H9 (cell line): ENCODE data around the gene ENHO. TPM values are rescaled to one million over a fixed set of nuclear protein-coding genes. Genes with fewer than 3 reads are reported as not detected.

ENCODE experiments used
- DNase-seq: peaks from one replicate; pipeline ENCODE4 v3.0.0-alpha.2; 2017
- H2AFZ ChIP-seq: one replicate; pipeline ENCODE4 v1.6.1; 2013; ENCODE audit warnings: mild to moderate bottlenecking, low read length, control low read depth, moderate library complexity
- H2AK5ac ChIP-seq: 2 replicates; pipeline ENCODE4 v1.6.1; 2013; ENCODE audit warnings: low read length, control low read depth, mixed read lengths; ENCODE audit not compliant: insufficient read length
- H2BK120ac ChIP-seq: one replicate; pipeline ENCODE4 v1.6.1; 2013; ENCODE audit warnings: low read depth, mild to moderate bottlenecking, low read length, control low read depth, inconsistent platforms; ENCODE audit not compliant: poor library complexity, severe bottlenecking
- H2BK12ac ChIP-seq: 2 replicates; pipeline ENCODE4 v1.6.1; 2013; ENCODE audit warnings: low read length, control low read depth, mixed read lengths, low read depth; ENCODE audit not compliant: insufficient read length
- H2BK15ac ChIP-seq: 2 replicates; pipeline ENCODE4 v1.6.1; 2013; ENCODE audit warnings: low read depth, low read length, control low read depth
- H2BK20ac ChIP-seq: one replicate; pipeline ENCODE4 v1.6.1; 2013; ENCODE audit warnings: low read depth, mild to moderate bottlenecking, low read length, control low read depth, inconsistent platforms; ENCODE audit not compliant: poor library complexity, severe bottlenecking
- H2BK5ac ChIP-seq: 2 replicates; pipeline ENCODE4 v1.6.1; 2013; ENCODE audit warnings: low read length, control low read depth, mixed read lengths; ENCODE audit not compliant: insufficient read length
- H3K14ac ChIP-seq: 2 replicates; pipeline ENCODE4 v1.6.1; 2013; ENCODE audit warnings: low read length, control low read depth; ENCODE audit not compliant: insufficient read depth
- H3K18ac ChIP-seq: 2 replicates; pipeline ENCODE4 v1.6.1; 2013; ENCODE audit warnings: low read depth, mild to moderate bottlenecking, mixed read lengths, low read length, control low read depth; ENCODE audit not compliant: insufficient read length
- H3K23ac ChIP-seq: 2 replicates; pipeline ENCODE4 v1.6.1; 2013; ENCODE audit warnings: low read length, control low read depth, mixed read lengths, low read depth; ENCODE audit not compliant: insufficient read length
- H3K23me2 ChIP-seq: 2 replicates; pipeline ENCODE4 v1.6.1; 2013; ENCODE audit warnings: low read depth, mild to moderate bottlenecking, mixed read lengths, low read length, control low read depth; ENCODE audit not compliant: insufficient read length, poor library complexity, severe bottlenecking
- H3K27ac ChIP-seq: 2 replicates; pipeline ENCODE4 v1.5.1; 2013; ENCODE audit warnings: low read length, control low read depth, mixed read lengths, low read depth; ENCODE audit not compliant: insufficient read length
- H3K27me3 ChIP-seq: 2 replicates; pipeline ENCODE4 v1.6.1; 2013; ENCODE audit warnings: low read length, control low read depth, inconsistent platforms; ENCODE audit not compliant: insufficient read depth
- H3K4ac ChIP-seq: 2 replicates; pipeline ENCODE4 v1.6.1; 2013; ENCODE audit warnings: low read depth, mild to moderate bottlenecking, control low read depth, inconsistent platforms, low read length, moderate library complexity
- H3K4me1 ChIP-seq: 2 replicates; pipeline ENCODE4 v1.6.1; 2013; ENCODE audit warnings: low read length, control low read depth, inconsistent platforms; ENCODE audit not compliant: insufficient read depth
- H3K4me2 ChIP-seq: 2 replicates; pipeline ENCODE4 v1.6.1; 2013; ENCODE audit warnings: low read length, control low read depth, mixed read lengths; ENCODE audit not compliant: insufficient read length, insufficient read depth
- H3K56ac ChIP-seq: 2 replicates; pipeline ENCODE4 v1.6.1; 2013; ENCODE audit warnings: low read depth, mild to moderate bottlenecking, mixed read lengths, low read length, control low read depth; ENCODE audit not compliant: insufficient read length
- H3K79me1 ChIP-seq: 2 replicates; pipeline ENCODE4 v1.6.1; 2013; ENCODE audit warnings: low read depth, mild to moderate bottlenecking, moderate library complexity, low read length, control low read depth, inconsistent platforms; ENCODE audit not compliant: insufficient read depth, poor library complexity, severe bottlenecking
- H3K79me2 ChIP-seq: 2 replicates; pipeline ENCODE4 v1.6.1; 2013; ENCODE audit warnings: low read length, control low read depth, inconsistent platforms; ENCODE audit not compliant: insufficient read depth
- H3K9ac ChIP-seq: 2 replicates; pipeline ENCODE4 v1.6.1; 2013; ENCODE audit warnings: low read length, control low read depth, mixed read lengths; ENCODE audit not compliant: insufficient read length; ENCODE audit errors: extremely low read depth
- H3K9me3 ChIP-seq: one replicate; pipeline ENCODE4 v1.6.1; 2013; ENCODE audit warnings: low read depth, low read length, inconsistent platforms; ENCODE audit not compliant: control insufficient read depth
- H3T11ph ChIP-seq: one replicate; pipeline ENCODE4 v1.6.1; 2013; ENCODE audit warnings: mild to moderate bottlenecking, low read length, control low read depth, inconsistent platforms
- H4K20me1 ChIP-seq: one replicate; pipeline ENCODE4 v1.6.1; 2013; ENCODE audit not compliant: control insufficient read depth, insufficient read length, insufficient read depth
- H4K5ac ChIP-seq: 2 replicates; pipeline ENCODE4 v1.6.1; 2013; ENCODE audit warnings: low read depth, mild to moderate bottlenecking, mixed read lengths, low read length, control low read depth; ENCODE audit not compliant: insufficient read length
- H4K8ac ChIP-seq: replicated peaks from 2 replicates; pipeline ENCODE4 v1.6.1; 2013; ENCODE audit warnings: low read length, control low read depth, mixed read lengths, low read depth; ENCODE audit not compliant: insufficient read length
- H4K91ac ChIP-seq: 2 replicates; pipeline ENCODE4 v1.6.1; 2013; ENCODE audit warnings: low read depth, mild to moderate bottlenecking, moderate library complexity, mixed read lengths, low read length, control low read depth; ENCODE audit not compliant: insufficient read length
- H3K27ac Mint-ChIP-seq, 3 experiments: 2 replicates in 2 of 3; 3 replicates in 1 of 3; pipeline ENCODE4 v1.8.0; 2020 to 2021; ENCODE audit warnings: mixed read lengths in 3 of 3, mild to moderate bottlenecking in 1 of 3, moderate library complexity in 1 of 3
- H3K27me3 Mint-ChIP-seq: 2 replicates; pipeline ENCODE4 v1.8.0; 2021; ENCODE audit warnings: low read depth, mild to moderate bottlenecking, moderate library complexity, mixed read lengths
- H3K36me3 Mint-ChIP-seq, 3 experiments: 2 replicates in 2 of 3; 3 replicates in 1 of 3; pipeline ENCODE4 v1.8.0; 2020 to 2021; ENCODE audit warnings: low read depth in 3 of 3, mixed read lengths in 3 of 3; ENCODE audit not compliant: insufficient read depth in 1 of 3
- H3K4me1 Mint-ChIP-seq, 2 experiments: 2 replicates each; pipeline ENCODE4 v1.8.0; 2020; ENCODE audit warnings: mixed read lengths in 2 of 2
- H3K4me3 Mint-ChIP-seq, 2 experiments: 2 replicates in 1 of 2; 3 replicates in 1 of 2; pipeline ENCODE4 v1.8.0; 2020 to 2021; ENCODE audit warnings: mild to moderate bottlenecking in 2 of 2, mixed read lengths in 2 of 2, moderate library complexity in 1 of 2
- H3K9me3 Mint-ChIP-seq, 2 experiments: 2 replicates in 1 of 2; 3 replicates in 1 of 2; pipeline ENCODE4 v1.8.0; 2020; ENCODE audit warnings: mild to moderate bottlenecking in 2 of 2, mixed read lengths in 2 of 2, moderate library complexity in 1 of 2
- WGBS: extraction: QIAGEN DNeasy Blood & Tissue Kit; methylation state at CpG from one replicate; pipeline ENCODE4 v1.1.7; 2013; ENCODE audit warnings: missing lambda C conversion rate, low lambda C conversion rate, mixed read lengths; ENCODE audit not compliant: insufficient read length; ENCODE audit errors: extremely low coverage; 5-methylcytosine and 5-hydroxymethylcytosine counted together
- total RNA-seq: library from RNA; stranded (reverse); gene quantifications from 2 replicates; pipeline ENCODE4 v1.2.1, GENCODE V29; 2021
- TF ChIP-seq, protein P1 (sequence below): fragments of 200-600 bp; sonication (generic); conservative IDR thresholded peaks from 3 replicates; pipeline ENCODE4 v1.8.0; 2021; ENCODE audit warnings: antibody characterized with exemption, mild to moderate bottlenecking

The ENHO gene
- total RNA-seq, 1 experiment from 2014 or later, result 14.5 TPM

DNA sequence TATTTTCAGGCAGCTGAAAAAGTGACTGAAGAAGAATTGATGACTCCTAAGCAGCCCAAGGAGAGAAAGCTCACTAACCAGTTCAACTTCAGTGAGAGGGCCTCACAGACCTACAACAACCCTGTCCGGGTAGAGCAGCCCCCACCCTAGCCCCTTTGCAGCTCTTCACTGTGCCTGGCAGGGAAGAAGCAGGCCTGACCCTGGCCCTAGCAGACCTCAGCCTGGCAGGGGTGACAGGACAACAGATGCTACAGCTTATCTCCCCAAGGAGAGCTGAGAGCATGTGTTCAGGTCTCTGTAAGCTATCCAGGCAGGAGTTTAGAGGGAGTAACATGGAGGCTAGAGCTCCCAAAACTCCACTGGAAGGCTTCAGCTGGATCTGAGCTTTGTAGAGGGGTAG lies 32.4 kb downstream of the ENHO start:
- H2BK120ac ChIP-seq, result no peak overlapping the region
- no peak overlapping the region for H2AK5ac ChIP-seq
- H3K27me3 ChIP-seq, result no peaks in the 10 kb centered on the region; the same call in 1 of the 2 replicates
- H3K4me3 Mint-ChIP-seq, result no peak overlapping the region
- H4K8ac ChIP-seq, result no peak overlapping the region
- H2BK5ac ChIP-seq, result no peak overlapping the region
- H3K9ac ChIP-seq, result no peak overlapping the region
- no peak overlapping the region for H4K91ac ChIP-seq
- H3K27ac Mint-ChIP-seq, result no peak overlapping the region
- no peaks in the 10 kb centered on the region for H3K79me1 ChIP-seq
- no peaks in the 10 kb centered on the region for H3K9me3 Mint-ChIP-seq
- H3K4ac ChIP-seq, result no peak overlapping the region
- no peak overlapping the region for H3K18ac ChIP-seq
- DNase-seq, result no peak
- H3K4me1 ChIP-seq, result no peaks in the 10 kb centered on the region
- H2BK20ac ChIP-seq, result no peak overlapping the region
- H3K36me3 Mint-ChIP-seq, result no peaks in the 10 kb centered on the region
- no peaks in the 10 kb centered on the region for H3K79me2 ChIP-seq
- H3K27me3 Mint-ChIP-seq, result peaks cover 30% of the 10 kb centered on the region
- TF ChIP-seq, protein P1, sequence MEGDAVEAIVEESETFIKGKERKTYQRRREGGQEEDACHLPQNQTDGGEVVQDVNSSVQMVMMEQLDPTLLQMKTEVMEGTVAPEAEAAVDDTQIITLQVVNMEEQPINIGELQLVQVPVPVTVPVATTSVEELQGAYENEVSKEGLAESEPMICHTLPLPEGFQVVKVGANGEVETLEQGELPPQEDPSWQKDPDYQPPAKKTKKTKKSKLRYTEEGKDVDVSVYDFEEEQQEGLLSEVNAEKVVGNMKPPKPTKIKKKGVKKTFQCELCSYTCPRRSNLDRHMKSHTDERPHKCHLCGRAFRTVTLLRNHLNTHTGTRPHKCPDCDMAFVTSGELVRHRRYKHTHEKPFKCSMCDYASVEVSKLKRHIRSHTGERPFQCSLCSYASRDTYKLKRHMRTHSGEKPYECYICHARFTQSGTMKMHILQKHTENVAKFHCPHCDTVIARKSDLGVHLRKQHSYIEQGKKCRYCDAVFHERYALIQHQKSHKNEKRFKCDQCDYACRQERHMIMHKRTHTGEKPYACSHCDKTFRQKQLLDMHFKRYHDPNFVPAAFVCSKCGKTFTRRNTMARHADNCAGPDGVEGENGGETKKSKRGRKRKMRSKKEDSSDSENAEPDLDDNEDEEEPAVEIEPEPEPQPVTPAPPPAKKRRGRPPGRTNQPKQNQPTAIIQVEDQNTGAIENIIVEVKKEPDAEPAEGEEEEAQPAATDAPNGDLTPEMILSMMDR, result no peak
- no peak overlapping the region for H2BK15ac ChIP-seq
- no peak overlapping the region for H3K14ac ChIP-seq
- H3K23me2 ChIP-seq, result no peaks in the 10 kb centered on the region
- H3K27ac ChIP-seq, result no peak overlapping the region
- no peak overlapping the region for H2BK12ac ChIP-seq
- no peak overlapping the region for H3K23ac ChIP-seq
- no peak overlapping the region for H3K4me2 ChIP-seq
- H4K20me1 ChIP-seq, result no peaks in the 10 kb centered on the region
- no peaks in the 10 kb centered on the region for H3K9me3 ChIP-seq
- no peak overlapping the region for H3K56ac ChIP-seq
- no peak overlapping the region for H3T11ph ChIP-seq
- no peak overlapping the region for H4K5ac ChIP-seq
- no peaks in the 10 kb centered on the region for H3K4me1 Mint-ChIP-seq
- H2AFZ ChIP-seq, result no peak overlapping the region
- WGBS, result no CpG with 5 or more reads among the region's 1 CpG
